Effector memory CD4-positive, alpha-beta T cell (primary cell): ENCODE measurements around the gene ZDHHC1.

Source experiments
- DNase-seq, 3 donors: peaks; one replicate each; pipeline ENCODE4 v3.0.0-alpha.2; 2020
- H3K27ac ChIP-seq: 2 replicates; pipeline ENCODE4 v1.7.0; 2013; ENCODE audit warnings: mild to moderate bottlenecking, low read length, moderate library complexity; ENCODE audit not compliant: insufficient read depth, poor library complexity, severe bottlenecking
- H3K27me3 ChIP-seq: replicated peaks from 2 replicates; pipeline ENCODE4 v1.7.0; 2013; ENCODE audit warnings: mild to moderate bottlenecking, low read length; ENCODE audit not compliant: insufficient read depth, control insufficient read depth, poor library complexity, severe bottlenecking
- H3K36me3 ChIP-seq: 2 replicates; pipeline ENCODE4 v1.7.0; 2013; ENCODE audit warnings: mild to moderate bottlenecking, low read length, moderate library complexity; ENCODE audit not compliant: control insufficient read depth, insufficient read depth
- H3K4me1 ChIP-seq: 2 replicates; pipeline ENCODE4 v1.7.0; 2013; ENCODE audit warnings: low read length, mild to moderate bottlenecking; ENCODE audit not compliant: control insufficient read depth, insufficient read depth, poor library complexity, severe bottlenecking
- H3K4me3 ChIP-seq: 2 replicates; pipeline ENCODE4 v1.7.0; 2013; ENCODE audit warnings: low read length, low read depth, mild to moderate bottlenecking; ENCODE audit not compliant: insufficient read depth, poor library complexity, severe bottlenecking
- H3K9me3 ChIP-seq: 2 replicates; pipeline ENCODE4 v1.7.0; 2013; ENCODE audit warnings: mild to moderate bottlenecking, low read length, moderate library complexity; ENCODE audit not compliant: control insufficient read depth
- total RNA-seq, 3 donors: gene quantifications; one replicate each; lab custom pipeline; 2026; lab: John Stamatoyannopoulos, UW

Gene ZDHHC1, protein sequence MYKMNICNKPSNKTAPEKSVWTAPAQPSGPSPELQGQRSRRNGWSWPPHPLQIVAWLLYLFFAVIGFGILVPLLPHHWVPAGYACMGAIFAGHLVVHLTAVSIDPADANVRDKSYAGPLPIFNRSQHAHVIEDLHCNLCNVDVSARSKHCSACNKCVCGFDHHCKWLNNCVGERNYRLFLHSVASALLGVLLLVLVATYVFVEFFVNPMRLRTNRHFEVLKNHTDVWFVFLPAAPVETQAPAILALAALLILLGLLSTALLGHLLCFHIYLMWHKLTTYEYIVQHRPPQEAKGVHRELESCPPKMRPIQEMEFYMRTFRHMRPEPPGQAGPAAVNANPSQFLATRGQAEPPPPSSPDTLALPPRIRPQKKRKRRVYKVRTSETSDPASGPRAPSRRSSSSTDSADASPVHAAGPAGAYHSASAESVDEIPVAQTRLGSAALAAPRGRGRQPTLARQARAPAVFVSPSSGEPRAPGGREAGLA
- 0 to 0.39 (median 0.09) reads per million in 3 donors for total RNA-seq

DNA sequence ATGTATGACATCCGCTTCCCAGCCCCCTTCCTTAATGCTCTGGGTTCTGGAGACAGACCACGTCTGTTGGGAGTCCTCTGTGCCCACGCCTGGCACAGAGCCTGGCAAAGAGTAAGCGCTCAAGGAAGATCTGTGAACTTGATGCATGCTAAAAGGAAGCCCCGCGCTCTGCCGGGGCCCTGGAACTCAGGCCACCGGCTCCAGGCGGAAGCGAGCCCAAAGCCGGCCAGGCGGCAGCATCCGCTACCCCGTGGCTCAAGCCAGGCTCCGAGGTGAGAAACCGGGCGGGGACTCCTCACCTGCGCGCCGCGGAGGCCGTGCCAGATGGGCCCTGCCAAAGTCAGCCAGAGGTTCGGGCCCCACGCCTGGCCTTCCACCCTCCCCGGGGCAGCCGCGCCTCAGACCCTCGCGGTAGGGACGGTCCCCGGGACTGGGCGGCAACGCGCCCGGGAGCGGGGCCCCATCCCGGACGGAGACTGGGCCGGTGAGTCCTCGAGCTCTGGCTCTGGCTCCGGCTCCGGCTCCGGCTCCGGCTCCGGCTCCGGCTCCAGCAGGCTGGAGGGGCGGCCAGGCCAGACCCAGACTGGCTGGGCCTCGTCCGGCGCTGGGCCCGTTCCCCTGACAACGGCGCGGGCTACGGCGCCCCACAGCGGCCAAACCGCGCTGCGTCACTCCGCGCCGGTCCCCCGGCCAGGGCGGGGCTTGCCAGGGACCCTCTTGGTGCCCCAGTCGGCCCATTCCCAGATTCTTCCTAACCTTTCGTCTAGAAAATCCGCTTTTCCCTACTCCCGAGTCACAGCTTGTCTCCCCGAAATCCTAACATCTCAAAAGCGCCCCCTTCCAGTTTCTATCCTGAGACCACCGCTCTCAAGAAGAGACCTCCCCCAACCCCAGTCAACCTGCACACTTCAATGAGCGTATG lies at the start of gene ZDHHC1:
Gene ZDHHC1 (minus strand): TSS at position 606 of the 922 bp plus-strand sequence. CDS start 8,702 bp downstream, outside the sequence.
- H3K36me3 ChIP-seq, result no peaks in the 10 kb centered on the region
- no peaks in the 10 kb centered on the region for H3K9me3 ChIP-seq
- no peak within 1 kb of the TSS for H3K27ac ChIP-seq
- DNase-seq, result peak in 1 of 3 donors; percentile 11
- H3K27me3 ChIP-seq, result peaks cover 17% of the 10 kb centered on the region
- peak within 1 kb of the TSS; percentile 49 for H3K4me3 ChIP-seq
- H3K4me1 ChIP-seq, result peaks cover 6% of the 10 kb centered on the region

DNA sequence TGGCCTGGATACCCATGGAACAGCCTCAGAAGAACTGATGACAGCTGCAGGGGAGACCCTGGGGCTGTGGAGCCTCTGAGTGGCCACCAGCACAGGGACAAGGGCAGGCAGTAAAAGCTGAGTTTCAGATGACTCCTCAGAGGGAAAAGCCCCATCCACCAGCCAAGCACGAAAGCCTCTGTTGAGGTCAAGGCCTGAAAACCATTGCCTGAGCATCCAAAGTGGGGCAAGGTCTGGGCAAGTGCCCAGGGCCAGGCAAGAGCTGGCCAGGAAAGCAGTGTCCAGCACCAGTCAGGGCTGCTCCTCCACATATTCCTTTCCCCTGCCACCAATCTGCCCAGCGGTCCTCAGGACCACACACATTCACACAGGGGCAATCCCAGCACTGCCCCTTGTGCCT lies 48.3 kb upstream of the ZDHHC1 start:
- Histone ChIP-seq H3K27me3 (no peaks in the 10 kb centered on the region), H3K36me3 (peaks cover 21% of the 10 kb centered on the region), H3K9me3 (no peaks in the 10 kb centered on the region), H3K4me3 (no peak overlapping the region), H3K4me1 (no peaks in the 10 kb centered on the region), H3K27ac (no peak overlapping the region)
- DNase-seq, result no peak

DNA sequence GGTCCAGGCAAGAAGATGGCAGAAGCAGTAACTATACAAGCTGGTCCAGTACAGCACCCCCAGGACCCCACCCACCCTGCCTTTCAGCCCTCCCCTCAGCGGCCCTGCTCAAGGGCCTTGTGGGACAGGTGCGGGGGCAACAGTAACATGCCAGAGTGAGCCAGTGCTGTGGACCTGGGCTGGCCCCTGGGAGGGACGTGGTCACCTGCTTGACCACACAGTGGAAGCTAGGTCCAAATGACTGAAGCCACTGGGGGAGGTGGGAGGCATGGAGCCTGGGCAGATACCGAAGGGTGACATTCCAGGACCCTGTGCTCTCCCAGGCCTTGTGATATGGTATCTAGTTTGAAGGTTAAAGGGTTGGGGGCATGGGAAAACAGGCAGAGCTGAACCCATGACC lies 47.4 kb upstream of the ZDHHC1 start:
- no peak overlapping the region for H3K4me3 ChIP-seq
- peaks cover 22% of the 10 kb centered on the region for H3K36me3 ChIP-seq
- no peaks in the 10 kb centered on the region for H3K9me3 ChIP-seq
- no peak overlapping the region for H3K27ac ChIP-seq
- DNase-seq, result no peak
- no peaks in the 10 kb centered on the region for H3K4me1 ChIP-seq
- H3K27me3 ChIP-seq, result no peaks in the 10 kb centered on the region

DNA sequence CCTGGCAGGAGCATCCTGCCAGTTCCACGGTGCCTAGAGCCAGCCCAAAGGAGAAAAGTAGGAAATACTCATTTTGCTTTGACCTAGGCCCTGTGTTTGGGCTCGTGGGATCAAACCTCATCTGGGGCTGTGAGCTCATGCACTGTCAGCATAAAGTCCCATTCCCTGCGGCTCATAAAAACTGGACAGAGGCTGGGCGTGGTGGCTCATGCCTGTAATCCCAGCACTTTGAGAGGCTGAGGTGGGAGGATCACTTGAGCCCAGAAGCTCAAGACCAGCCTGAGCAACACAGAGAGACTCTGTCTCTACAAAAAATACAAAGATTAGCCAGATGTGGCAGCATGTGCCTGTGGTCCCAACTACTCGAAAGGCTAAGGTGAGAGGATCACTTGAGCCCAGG lies 46.8 kb upstream of the ZDHHC1 start:
- no peaks in the 10 kb centered on the region for H3K9me3 ChIP-seq
- no peaks in the 10 kb centered on the region for H3K27me3 ChIP-seq
- no peaks in the 10 kb centered on the region for H3K4me1 ChIP-seq
- no peak overlapping the region for H3K27ac ChIP-seq
- peaks cover 22% of the 10 kb centered on the region for H3K36me3 ChIP-seq
- no peak overlapping the region for H3K4me3 ChIP-seq
- no peak for DNase-seq

DNA sequence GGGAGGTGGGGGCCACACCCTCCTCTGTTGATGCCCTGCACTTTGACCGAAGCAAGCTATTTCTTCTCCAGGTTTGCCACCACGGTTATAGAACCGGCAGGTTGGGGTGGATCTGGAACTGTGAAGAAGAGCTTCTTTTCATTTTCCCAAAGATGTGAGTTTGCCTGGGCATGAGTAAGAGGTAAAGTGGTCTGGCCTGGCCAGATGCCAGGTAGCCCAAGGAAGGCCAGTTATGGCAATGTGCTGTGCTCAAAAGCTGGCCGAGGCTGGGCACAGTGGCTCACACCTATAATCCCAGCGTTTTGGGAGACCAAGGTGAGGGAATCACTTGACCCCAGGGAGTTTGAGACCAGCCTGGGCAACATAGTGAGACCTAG lies 46.0 kb upstream of the ZDHHC1 start:
- H3K9me3 ChIP-seq, result no peaks in the 10 kb centered on the region
- no peak overlapping the region for H3K27ac ChIP-seq
- H3K36me3 ChIP-seq, result peaks cover 25% of the 10 kb centered on the region
- no peak for DNase-seq
- H3K4me1 ChIP-seq, result no peaks in the 10 kb centered on the region
- H3K27me3 ChIP-seq, result no peaks in the 10 kb centered on the region
- no peak overlapping the region for H3K4me3 ChIP-seq

DNA sequence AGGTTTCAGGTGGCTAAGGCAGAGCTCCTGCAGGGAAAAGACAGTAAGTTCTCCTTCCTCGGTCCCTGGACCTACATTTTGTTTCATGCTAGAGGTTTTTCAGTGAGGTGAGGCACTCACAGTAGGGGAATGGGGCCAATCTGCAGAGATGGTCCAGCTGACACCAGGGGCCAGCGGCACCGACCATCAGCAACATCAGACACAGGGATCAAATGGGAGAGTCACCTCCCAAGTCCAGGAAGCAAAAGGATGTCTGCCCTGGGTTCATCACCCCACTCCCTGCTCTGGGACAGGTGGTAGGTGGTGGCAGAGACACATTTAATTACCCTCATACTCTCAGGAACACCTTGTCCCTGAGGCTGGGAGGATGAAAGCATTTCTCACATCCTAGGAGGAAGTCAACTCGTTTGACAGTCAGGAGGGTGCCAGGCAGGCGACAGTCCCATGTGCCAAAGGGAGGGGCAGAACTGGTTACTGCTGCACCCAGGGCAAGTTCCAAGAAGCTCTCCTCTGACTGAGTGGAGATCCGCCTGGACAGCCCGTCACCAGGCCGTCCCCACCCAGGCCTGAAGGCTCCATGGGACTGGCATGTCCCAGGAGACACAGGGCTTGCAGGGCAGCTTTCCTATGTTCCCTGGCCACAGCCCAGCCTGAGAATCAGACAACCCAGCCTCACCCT lies 45.5 kb upstream of the ZDHHC1 start:
- DNase-seq, result no peak
- H3K4me1 ChIP-seq, result no peaks in the 10 kb centered on the region
- H3K9me3 ChIP-seq, result no peaks in the 10 kb centered on the region
- no peak overlapping the region for H3K27ac ChIP-seq
- H3K27me3 ChIP-seq, result no peaks in the 10 kb centered on the region
- no peak overlapping the region for H3K4me3 ChIP-seq
- peaks cover 26% of the 10 kb centered on the region for H3K36me3 ChIP-seq

DNA sequence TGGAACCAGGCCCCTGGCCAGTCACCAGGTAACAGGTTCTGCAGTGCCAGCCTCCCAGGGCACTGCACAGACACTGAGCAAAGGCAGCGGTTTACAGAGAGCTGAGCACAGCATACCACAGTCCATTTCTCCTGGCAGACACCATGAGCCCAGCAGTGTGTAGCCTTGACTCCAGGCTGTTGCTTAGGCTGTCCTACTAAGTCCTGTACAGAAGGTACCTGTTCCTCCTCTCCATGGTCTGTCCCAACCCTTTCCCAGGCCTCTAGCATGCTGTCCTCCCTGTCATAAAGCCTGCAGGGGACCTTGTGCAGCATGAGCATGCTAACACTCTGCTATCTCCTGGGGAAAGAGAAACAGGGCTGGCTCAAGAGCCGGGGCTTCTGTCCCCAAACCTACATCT lies 44.7 kb upstream of the ZDHHC1 start:
- no peak for DNase-seq
- H3K36me3 ChIP-seq, result peaks cover 26% of the 10 kb centered on the region
- no peaks in the 10 kb centered on the region for H3K4me1 ChIP-seq
- no peak overlapping the region for H3K27ac ChIP-seq
- H3K27me3 ChIP-seq, result no peaks in the 10 kb centered on the region
- no peak overlapping the region for H3K4me3 ChIP-seq
- no peaks in the 10 kb centered on the region for H3K9me3 ChIP-seq

DNA sequence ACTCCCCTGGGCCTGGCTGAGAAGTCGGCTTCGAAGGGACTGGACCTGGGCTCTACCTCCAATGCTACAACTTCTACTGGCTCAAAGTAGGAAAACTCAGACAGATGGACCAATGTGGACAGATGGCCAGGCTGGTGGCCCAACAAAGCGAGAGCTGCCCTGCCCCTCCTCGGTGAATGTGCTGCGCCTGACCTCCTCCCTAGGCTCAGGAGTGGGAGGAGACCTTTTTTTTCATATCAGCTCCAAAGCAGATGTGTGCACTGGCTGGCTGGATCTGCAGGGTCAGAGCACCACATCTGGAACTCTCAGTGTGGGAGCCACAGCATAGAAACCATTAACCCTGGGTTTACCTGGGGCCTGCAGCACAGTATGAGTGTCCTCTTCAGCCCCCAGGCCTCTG lies 43.9 kb upstream of the ZDHHC1 start:
- Histone ChIP-seq H3K27me3 (no peaks in the 10 kb centered on the region), H3K36me3 (peaks cover 26% of the 10 kb centered on the region), H3K4me1 (no peaks in the 10 kb centered on the region), H3K27ac (no peak overlapping the region), H3K9me3 (no peaks in the 10 kb centered on the region), H3K4me3 (no peak overlapping the region)
- DNase-seq, result no peak

DNA sequence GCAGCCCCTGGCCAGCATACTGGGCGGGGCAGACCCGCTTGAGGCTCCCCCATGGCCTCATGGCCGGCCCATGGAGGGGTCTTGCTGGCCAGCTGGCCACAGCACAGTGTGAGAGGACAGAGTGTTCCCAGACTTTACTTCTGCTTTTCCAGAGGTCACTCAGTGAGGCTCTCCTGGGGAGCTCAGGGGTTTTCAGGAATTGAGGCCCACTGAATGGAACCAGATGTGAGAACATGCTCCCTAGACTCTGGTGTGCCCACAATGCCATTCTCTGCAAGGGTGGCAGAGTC lies 43.5 kb upstream of the ZDHHC1 start:
- H3K4me1 ChIP-seq, result no peaks in the 10 kb centered on the region

More for the DNA sequence above, 43.5 kb upstream of the ZDHHC1 start:
- H3K4me3 ChIP-seq, result no peak overlapping the region
- H3K9me3 ChIP-seq, result no peaks in the 10 kb centered on the region
- peaks cover 26% of the 10 kb centered on the region for H3K36me3 ChIP-seq
- no peak overlapping the region for H3K27ac ChIP-seq
- no peaks in the 10 kb centered on the region for H3K27me3 ChIP-seq
- no peak for DNase-seq
